PC-9 (cell line): Measurements from ENCODE around the gene EIF4EBP3.

Experiments
- EZH2 ChIP-seq: fragments of 200-600 bp; sonication (generic); IDR thresholded peaks from 2 replicates; pipeline ENCODE4 v1.8.0; 2017; ENCODE audit warnings: antibody characterized with exemption, low read depth
- TF ChIP-seq, protein P1 (sequence below): fragments of 200-600 bp; sonication (generic); conservative IDR thresholded peaks from 2 replicates; pipeline ENCODE4 v1.6.1; 2017; ENCODE audit warnings: mixed run types, antibody characterized with exemption, mild to moderate bottlenecking, moderate library complexity

- TF ChIP-seq EZH2: no peak
- TF ChIP-seq, protein P1, sequence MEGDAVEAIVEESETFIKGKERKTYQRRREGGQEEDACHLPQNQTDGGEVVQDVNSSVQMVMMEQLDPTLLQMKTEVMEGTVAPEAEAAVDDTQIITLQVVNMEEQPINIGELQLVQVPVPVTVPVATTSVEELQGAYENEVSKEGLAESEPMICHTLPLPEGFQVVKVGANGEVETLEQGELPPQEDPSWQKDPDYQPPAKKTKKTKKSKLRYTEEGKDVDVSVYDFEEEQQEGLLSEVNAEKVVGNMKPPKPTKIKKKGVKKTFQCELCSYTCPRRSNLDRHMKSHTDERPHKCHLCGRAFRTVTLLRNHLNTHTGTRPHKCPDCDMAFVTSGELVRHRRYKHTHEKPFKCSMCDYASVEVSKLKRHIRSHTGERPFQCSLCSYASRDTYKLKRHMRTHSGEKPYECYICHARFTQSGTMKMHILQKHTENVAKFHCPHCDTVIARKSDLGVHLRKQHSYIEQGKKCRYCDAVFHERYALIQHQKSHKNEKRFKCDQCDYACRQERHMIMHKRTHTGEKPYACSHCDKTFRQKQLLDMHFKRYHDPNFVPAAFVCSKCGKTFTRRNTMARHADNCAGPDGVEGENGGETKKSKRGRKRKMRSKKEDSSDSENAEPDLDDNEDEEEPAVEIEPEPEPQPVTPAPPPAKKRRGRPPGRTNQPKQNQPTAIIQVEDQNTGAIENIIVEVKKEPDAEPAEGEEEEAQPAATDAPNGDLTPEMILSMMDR: no peak
Measured at GRCh38 chr5:140565780-140566095, 18.3 kb downstream of the EIF4EBP3 start.
